GM11168 (cell line): Measurements from ENCODE around the gene GPRC5B.

Experiments used
- in situ Hi-C: fragments of 300-500 bp; cut with MboI; formaldehyde crosslinking; loops from one replicate; pipeline ENCODE4 v1.12.0; 2022; ENCODE audit warnings: low sequenced_read_pairs; ENCODE audit not compliant: unreplicated experiment

The GPRC5B gene

GRCh38 chr16:19830902-19831560 is 53.6 kb downstream of the GPRC5B start:
- in situ Hi-C loops = no loop called here

GRCh38 chr16:19829844-19830692 is 54.6 kb downstream of the GPRC5B start:
- in situ Hi-C loops = no loop called here

GRCh38 chr16:19824216-19824615 is 60.4 kb downstream of the GPRC5B start:
- in situ Hi-C loops = no loop called here

- in situ Hi-C loops = no loop called here
These were observed 61.3 kb downstream of the GPRC5B start for GRCh38 chr16:19823322-19823721.

- in situ Hi-C loops = no loop called here
These were observed 62.1 kb downstream of the GPRC5B start for GRCh38 chr16:19822533-19822932.

- in situ Hi-C loops = no loop called here
These were observed 66.8 kb downstream of the GPRC5B start for GRCh38 chr16:19817875-19818274.

GRCh38 chr16:19817122-19817521 is 67.5 kb downstream of the GPRC5B start:
- in situ Hi-C loops = no loop called here

GRCh38 chr16:19815418-19815817 is 69.2 kb downstream of the GPRC5B start:
- in situ Hi-C loops = no loop called here

- in situ Hi-C loops = no loop called here
These were observed 71.7 kb downstream of the GPRC5B start for GRCh38 chr16:19812986-19813385.

- in situ Hi-C loops = no loop called here
These were observed 73.6 kb downstream of the GPRC5B start for GRCh38 chr16:19810817-19811731.

GRCh38 chr16:19809693-19810092 is 75.0 kb downstream of the GPRC5B start:
- in situ Hi-C loops = no loop called here

GRCh38 chr16:19809121-19809635 is 75.5 kb downstream of the GPRC5B start:
- in situ Hi-C loops = no loop called here

- in situ Hi-C loops = no loop called here
These were observed 76.5 kb downstream of the GPRC5B start for GRCh38 chr16:19808061-19808641.
